Nephron (organoid): ENCODE measurements around the gene FHDC1.

Source experiments
- H3K27ac Mint-ChIP-seq, 3 experiments: 2 replicates each; pipeline ENCODE4 v1.8.0; 2020; ENCODE audit warnings: mixed read lengths in 3 of 3, mild to moderate bottlenecking in 2 of 3, moderate library complexity in 1 of 3
- H3K27me3 Mint-ChIP-seq: 2 replicates; pipeline ENCODE4 v1.8.0; 2021; ENCODE audit warnings: low read depth, mild to moderate bottlenecking, moderate library complexity, mixed read lengths
- H3K36me3 Mint-ChIP-seq: 2 replicates; pipeline ENCODE4 v1.8.0; 2020; ENCODE audit warnings: low read depth, mixed read lengths
- H3K4me1 Mint-ChIP-seq: 2 replicates; pipeline ENCODE4 v1.8.0; 2020; ENCODE audit warnings: mixed read lengths
- H3K4me3 Mint-ChIP-seq, 3 experiments: 2 replicates each; pipeline ENCODE4 v1.8.0; 2020; ENCODE audit warnings: mild to moderate bottlenecking in 3 of 3, mixed read lengths in 3 of 3, moderate library complexity in 2 of 3
- H3K9me3 Mint-ChIP-seq: 2 replicates; pipeline ENCODE4 v1.8.0; 2020; ENCODE audit warnings: mixed read lengths
- CTCF ChIP-seq, 3 experiments: fragments of 200-600 bp; sonication (generic); IDR thresholded peaks; one replicate each; pipeline ENCODE4 v1.5.0; 2021; ENCODE audit warnings: antibody characterized with exemption in 3 of 3; ENCODE audit not compliant: unreplicated experiment in 3 of 3

Gene FHDC1

GRCh38 chr4:152927737-152928136, 8.4 kb upstream of the FHDC1 start:
- Mint-ChIP-seq H3K27me3 (peaks cover 2% of the 10 kb centered on the region), H3K4me3 (no peak overlapping the region), H3K27ac (no peak overlapping the region), H3K36me3 (no peaks in the 10 kb centered on the region), H3K4me1 (no peaks in the 10 kb centered on the region), H3K9me3 (no peaks in the 10 kb centered on the region)
- TF ChIP-seq CTCF (IDR thresholded peaks at IDR 0.05; ENCODE audit: unreplicated experiment in 3 of 3): no peak

- no peaks in the 10 kb centered on the region for H3K4me1 Mint-ChIP-seq
- H3K9me3 Mint-ChIP-seq: no peaks in the 10 kb centered on the region
- H3K27me3 Mint-ChIP-seq: peaks cover 8% of the 10 kb centered on the region
- no peaks in the 10 kb centered on the region for H3K36me3 Mint-ChIP-seq
- H3K4me3 Mint-ChIP-seq: no peak overlapping the region
- no peak for TF ChIP-seq CTCF (IDR thresholded peaks at IDR 0.05; ENCODE audit: unreplicated experiment in 3 of 3)
- H3K27ac Mint-ChIP-seq: no peak overlapping the region
These were observed 7.8 kb upstream of the FHDC1 start for GRCh38 chr4:152928286-152928685.

GRCh38 chr4:152929888-152930287, 6.2 kb upstream of the FHDC1 start:
- Mint-ChIP-seq H3K9me3 (no peaks in the 10 kb centered on the region), H3K4me1 (no peaks in the 10 kb centered on the region), H3K27me3 (peaks cover 24% of the 10 kb centered on the region), H3K27ac (no peak overlapping the region), H3K36me3 (no peaks in the 10 kb centered on the region), H3K4me3 (no peak overlapping the region)
- no peak for TF ChIP-seq CTCF (IDR thresholded peaks at IDR 0.05; ENCODE audit: unreplicated experiment in 3 of 3)

- Mint-ChIP-seq H3K27me3 (peaks cover 58% of the 10 kb centered on the region), H3K4me1 (peaks cover 12% of the 10 kb centered on the region), H3K27ac (no peak overlapping the region), H3K36me3 (no peaks in the 10 kb centered on the region), H3K4me3 (peak overlapping the region; percentile 78 to 88 (median 87)), H3K9me3 (no peaks in the 10 kb centered on the region)
- TF ChIP-seq CTCF (IDR thresholded peaks at IDR 0.05; ENCODE audit: unreplicated experiment in 3 of 3): no peak
These were observed 980 bp upstream of the FHDC1 start for GRCh38 chr4:152935143-152935542.

- H3K9me3 Mint-ChIP-seq: no peaks in the 10 kb centered on the region
- H3K4me3 Mint-ChIP-seq: peak overlapping the region; percentile 73 to 76 (median 75)
- peaks cover 67% of the 10 kb centered on the region for H3K27me3 Mint-ChIP-seq
- H3K27ac Mint-ChIP-seq: no peak overlapping the region
- peak in 1 of 3 experiments; percentile 14 for TF ChIP-seq CTCF (IDR thresholded peaks at IDR 0.05; ENCODE audit: unreplicated experiment in 3 of 3)
- H3K36me3 Mint-ChIP-seq: no peaks in the 10 kb centered on the region
- peaks cover 12% of the 10 kb centered on the region for H3K4me1 Mint-ChIP-seq
These were observed 568 bp downstream of the FHDC1 start for GRCh38 chr4:152936446-152937335.
